Prostate gland (tissue), 2 donors: ENCODE results near the gene DNAH10. TPM values are rescaled to one million over a fixed set of nuclear protein-coding genes. Genes with fewer than 3 reads are reported as not detected.

ENCODE experiments used
- DNase-seq: peaks from one replicate; pipeline ENCODE4 v3.0.0-alpha.2; 2019; ENCODE audit warnings: low spot score
- H3K27ac ChIP-seq, 2 donors: fragments of 200-600 bp; sonication (generic); 2 replicates each; pipeline ENCODE4 v1.5.1; 2017 to 2019
- H3K27me3 ChIP-seq: fragments of 200-600 bp; sonication (generic); replicated peaks from 2 replicates; pipeline ENCODE4 v1.5.1; 2019; ENCODE audit not compliant: insufficient read depth
- H3K36me3 ChIP-seq, 2 donors: fragments of 200-600 bp; sonication (generic); 1 replicate in 1 of 2; 2 replicates in 1 of 2; pipeline versions ENCODE4 v1.5.1 to v1.8.1; 2017 to 2019
- H3K4me1 ChIP-seq: fragments of 200-600 bp; sonication (generic); replicated peaks from 2 replicates; pipeline ENCODE4 v1.5.1; 2019
- H3K4me3 ChIP-seq, 2 donors: fragments of 200-600 bp; sonication (generic); 2 replicates each; pipeline ENCODE4 v1.5.1; 2017 to 2019
- H3K9me3 ChIP-seq: fragments of 200-600 bp; sonication (generic); 2 replicates; pipeline ENCODE4 v1.5.1; 2017
- POLR2A ChIP-seq: fragments of 450-650 bp; IDR thresholded peaks from one replicate; pipeline ENCODE4 v1.6.1; 2016; ENCODE audit warnings: antibody characterized with exemption, mild to moderate bottlenecking
- POLR2AphosphoS5 ChIP-seq: sonication (generic); formaldehyde crosslinking; IDR thresholded peaks from one replicate; pipeline ENCODE4 v1.6.1; 2017; ENCODE audit warnings: antibody characterized with exemption
- WGBS: methylation state at CpG from one replicate; pipeline ENCODE4 v1.1.5; 2018; 5-methylcytosine and 5-hydroxymethylcytosine counted together
- intact Hi-C: fragments of 100-400 bp; cut with DNase I; formaldehyde crosslinking; loops from one replicate; pipeline ENCODE4 v1.14.2; 2022
- total RNA-seq, 2 donors: library from RNA; depleted of rRNA; stranded (reverse); fragments of >200 nt; gene quantifications; one replicate each; pipeline ENCODE4 v1.1.0, GENCODE V29; 2016
- TF ChIP-seq, protein P1 (sequence below), 4 experiments: fragments of 200-600 bp in 2 of 4; fragments of 450-650 bp in 2 of 4; sonication (generic) in 2 of 4; IDR thresholded peaks; 1 replicate in 3 of 4; 2 replicates in 1 of 4; pipeline ENCODE4 v1.5.1; 2016 to 2019; ENCODE audit warnings: antibody characterized with exemption in 4 of 4, mild to moderate bottlenecking in 2 of 4, moderate library complexity in 2 of 4

Gene DNAH10
- total RNA-seq, 2 donors from 2014 or later: 0.68 to 7.9 TPM

DNA sequence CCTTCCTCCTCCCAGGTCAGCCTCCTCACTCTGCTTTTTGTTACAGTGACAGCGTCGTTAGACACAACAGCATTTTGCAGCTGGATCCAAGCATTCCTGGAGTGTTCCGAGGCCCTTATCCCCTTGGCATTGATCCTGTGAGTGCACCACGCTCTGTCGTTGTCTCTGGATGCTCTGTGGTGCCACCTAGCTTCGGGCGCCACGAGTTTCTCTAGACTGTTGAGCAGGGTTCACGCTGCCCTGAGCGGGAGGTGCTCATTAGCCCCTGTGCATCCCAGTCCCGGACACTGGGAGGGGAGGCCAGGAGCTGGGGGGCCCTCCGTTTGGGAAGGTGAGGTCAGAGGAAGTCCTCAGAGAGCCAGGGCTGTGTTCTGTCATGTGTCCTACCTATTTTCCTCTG, 17.3 kb upstream of the DNAH10 start:
- H3K36me3 ChIP-seq: peaks cover 3 to 14% of the 10 kb centered on the region in 2 donors
- no peak for TF ChIP-seq POLR2AphosphoS5
- no peak for TF ChIP-seq POLR2A
- TF ChIP-seq, protein P1, sequence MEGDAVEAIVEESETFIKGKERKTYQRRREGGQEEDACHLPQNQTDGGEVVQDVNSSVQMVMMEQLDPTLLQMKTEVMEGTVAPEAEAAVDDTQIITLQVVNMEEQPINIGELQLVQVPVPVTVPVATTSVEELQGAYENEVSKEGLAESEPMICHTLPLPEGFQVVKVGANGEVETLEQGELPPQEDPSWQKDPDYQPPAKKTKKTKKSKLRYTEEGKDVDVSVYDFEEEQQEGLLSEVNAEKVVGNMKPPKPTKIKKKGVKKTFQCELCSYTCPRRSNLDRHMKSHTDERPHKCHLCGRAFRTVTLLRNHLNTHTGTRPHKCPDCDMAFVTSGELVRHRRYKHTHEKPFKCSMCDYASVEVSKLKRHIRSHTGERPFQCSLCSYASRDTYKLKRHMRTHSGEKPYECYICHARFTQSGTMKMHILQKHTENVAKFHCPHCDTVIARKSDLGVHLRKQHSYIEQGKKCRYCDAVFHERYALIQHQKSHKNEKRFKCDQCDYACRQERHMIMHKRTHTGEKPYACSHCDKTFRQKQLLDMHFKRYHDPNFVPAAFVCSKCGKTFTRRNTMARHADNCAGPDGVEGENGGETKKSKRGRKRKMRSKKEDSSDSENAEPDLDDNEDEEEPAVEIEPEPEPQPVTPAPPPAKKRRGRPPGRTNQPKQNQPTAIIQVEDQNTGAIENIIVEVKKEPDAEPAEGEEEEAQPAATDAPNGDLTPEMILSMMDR (IDR thresholded peaks at IDR 0.05): no peak
- H3K27me3 ChIP-seq: no peaks in the 10 kb centered on the region
- H3K4me1 ChIP-seq: no peaks in the 10 kb centered on the region
- 67% methylated on average over 12 of the region's 12 CpGs for WGBS
- no peak overlapping the region for H3K4me3 ChIP-seq
- H3K27ac ChIP-seq: no peak overlapping the region
- DNase-seq: no peak
- intact Hi-C loops: no loop called here
- no peaks in the 10 kb centered on the region for H3K9me3 ChIP-seq

DNA sequence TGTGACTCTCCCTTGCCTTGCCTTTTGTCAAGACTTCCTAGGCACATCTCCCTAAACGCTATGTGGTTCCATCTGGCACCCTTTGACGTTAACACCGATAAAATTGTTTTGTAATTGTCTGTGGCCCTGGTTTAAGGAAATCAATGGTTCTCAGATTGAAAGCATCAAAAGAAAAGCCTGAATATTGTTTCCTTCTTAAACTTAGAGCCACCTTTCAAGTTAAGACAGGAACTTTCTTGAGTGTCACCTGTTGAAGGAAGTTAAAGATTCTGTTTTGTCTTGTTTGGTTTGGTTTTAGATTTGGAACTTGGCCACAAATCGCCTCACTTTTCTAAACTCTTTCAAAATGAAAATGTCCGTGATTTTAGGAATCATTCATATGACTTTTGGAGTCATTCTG, 14.8 kb upstream of the DNAH10 start:
- no peak for DNase-seq
- no peak overlapping the region for H3K27ac ChIP-seq
- peaks cover 0 to 9% of the 10 kb centered on the region in 2 donors for H3K36me3 ChIP-seq

DNA sequence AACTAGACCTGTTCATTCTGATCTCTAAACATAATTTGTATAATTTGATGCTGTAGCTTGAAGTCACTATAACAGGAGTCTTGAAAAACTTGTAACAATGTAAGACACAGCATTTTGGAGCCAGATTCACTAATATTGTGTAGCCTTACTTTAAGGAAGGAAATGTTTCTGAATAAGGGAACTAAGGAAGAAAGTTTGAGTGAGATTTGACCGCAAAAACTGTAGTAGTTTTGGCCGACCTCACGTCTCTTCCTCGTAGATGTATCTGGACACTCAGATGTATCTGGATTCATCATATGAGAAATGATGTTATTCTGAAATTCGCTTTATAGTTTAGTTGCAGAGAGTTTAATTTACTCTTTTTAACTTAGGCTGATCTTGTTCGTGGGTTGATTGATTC, 13.9 kb upstream of the DNAH10 start:
- H3K4me3 ChIP-seq: no peak overlapping the region

More for the DNA sequence above, 14.8 kb upstream of the DNAH10 start:
- WGBS: 43% methylated on average over 5 of the region's 5 CpGs
- no peaks in the 10 kb centered on the region for H3K9me3 ChIP-seq
- TF ChIP-seq POLR2A (no peak), POLR2AphosphoS5 (no peak)
- TF ChIP-seq, protein P1 (IDR thresholded peaks at IDR 0.05): no peak
- H3K4me3 ChIP-seq: no peak overlapping the region
- intact Hi-C loops: no loop called here
- no peaks in the 10 kb centered on the region for H3K4me1 ChIP-seq
- no peaks in the 10 kb centered on the region for H3K27me3 ChIP-seq

DNA sequence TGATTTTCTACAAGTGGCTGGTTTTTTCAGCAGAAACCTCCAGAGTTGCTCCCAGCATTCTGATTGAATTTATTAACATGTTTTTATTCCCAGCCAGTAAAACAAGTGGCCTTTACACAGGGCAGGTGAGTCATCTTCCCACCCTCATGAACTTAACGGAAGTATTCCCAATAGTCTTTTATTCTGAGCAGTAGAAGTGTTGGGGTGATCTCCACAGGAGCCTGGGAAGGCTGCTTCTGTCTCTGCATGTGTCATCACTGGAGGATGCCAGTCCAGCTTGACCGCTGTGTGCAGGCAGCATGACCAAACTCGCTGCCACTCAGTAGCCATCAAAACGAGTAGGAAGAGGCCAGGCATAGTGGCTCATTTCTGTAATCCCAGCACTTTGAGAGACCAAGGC, 13.4 kb upstream of the DNAH10 start:
- no peak for DNase-seq
- H3K9me3 ChIP-seq: no peaks in the 10 kb centered on the region
- WGBS: 67% methylated on average over 4 of the region's 4 CpGs
- no peak overlapping the region for H3K27ac ChIP-seq
- no peaks in the 10 kb centered on the region for H3K4me1 ChIP-seq
- no peaks in the 10 kb centered on the region for H3K27me3 ChIP-seq
- H3K36me3 ChIP-seq: peaks cover 0 to 9% of the 10 kb centered on the region in 2 donors
- TF ChIP-seq, protein P1 (IDR thresholded peaks at IDR 0.05): no peak
- TF ChIP-seq POLR2A (no peak), POLR2AphosphoS5 (no peak)
- no peak overlapping the region for H3K4me3 ChIP-seq
- intact Hi-C loops: no loop called here

More for the DNA sequence above, 13.9 kb upstream of the DNAH10 start:
- no peaks in the 10 kb centered on the region for H3K9me3 ChIP-seq
- TF ChIP-seq POLR2AphosphoS5: no peak
- no peak for TF ChIP-seq POLR2A
- TF ChIP-seq, protein P1 (IDR thresholded peaks at IDR 0.05): no peak
- intact Hi-C loops: no loop called here
- DNase-seq: no peak
- 81% methylated on average over 6 of the region's 6 CpGs for WGBS
- H3K27ac ChIP-seq: no peak overlapping the region
- H3K27me3 ChIP-seq: no peaks in the 10 kb centered on the region
- H3K36me3 ChIP-seq: peaks cover 0 to 9% of the 10 kb centered on the region in 2 donors
- H3K4me1 ChIP-seq: no peaks in the 10 kb centered on the region

DNA sequence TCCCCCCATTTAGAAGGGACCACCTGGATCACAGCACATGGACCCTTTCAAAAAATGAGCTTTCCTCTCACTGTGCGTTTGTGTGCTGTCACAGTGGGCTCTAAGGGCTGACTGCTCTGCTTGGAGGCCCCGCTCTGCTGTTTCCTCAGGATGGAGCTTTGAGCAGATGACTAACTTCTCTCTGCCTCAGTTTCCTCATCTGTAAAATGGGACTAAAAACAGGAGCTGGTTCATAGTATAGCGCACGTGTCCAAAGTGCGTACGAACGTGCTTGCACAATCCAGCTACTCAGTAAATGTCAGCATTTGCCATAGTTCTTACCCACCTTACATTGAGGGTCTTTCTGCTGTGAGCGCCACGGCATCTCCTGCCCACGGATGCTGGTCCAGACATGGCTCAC, 12.7 kb upstream of the DNAH10 start:
- intact Hi-C loops: no loop called here
- DNase-seq: no peak
- WGBS: over 99% methylated on average over 10 of the region's 10 CpGs
- H3K4me3 ChIP-seq: no peak overlapping the region
- H3K36me3 ChIP-seq: peaks cover 0 to 6% of the 10 kb centered on the region in 2 donors
- no peaks in the 10 kb centered on the region for H3K27me3 ChIP-seq
- H3K27ac ChIP-seq: no peak overlapping the region
- TF ChIP-seq, protein P1 (IDR thresholded peaks at IDR 0.05): no peak
- TF ChIP-seq POLR2A: no peak
- no peak for TF ChIP-seq POLR2AphosphoS5
- no peaks in the 10 kb centered on the region for H3K9me3 ChIP-seq
- H3K4me1 ChIP-seq: no peaks in the 10 kb centered on the region
